GM18498 (cell line): ENCODE results near the gene GABARAP.

Experiments
- ATAC-seq: cut with Tn5 transposase; IDR thresholded peaks from one replicate; pipeline ENCODE4 v1.9.1; 2021; ENCODE audit warnings: mild to moderate bottlenecking, moderate library complexity; ENCODE audit not compliant: unreplicated experiment

GABARAP gene

GRCh38 chr17:7241090-7241733 is 1.0 kb downstream of the GABARAP start:
- no peak for ATAC-seq

- no peak for ATAC-seq
Observed at GRCh38 chr17:7240375-7240774, 1.9 kb downstream of the GABARAP start.

GRCh38 chr17:7239091-7240027 is 2.9 kb downstream of the GABARAP start, which contains the start of gene PHF23:
PHF23 (minus strand) TSS chr17:7239457; CDS start chr17:7239279, 178 bp downstream.
- peak; percentile 53 for ATAC-seq

GRCh38 chr17:7238420-7239090 is 3.7 kb downstream of the GABARAP start:
- no peak for ATAC-seq

GRCh38 chr17:7237761-7238419 is 4.4 kb downstream of the GABARAP start:
- ATAC-seq = no peak

GRCh38 chr17:7237266-7237760 is 4.9 kb downstream of the GABARAP start:
- no peak for ATAC-seq

GRCh38 chr17:7236808-7237207 is 5.4 kb downstream of the GABARAP start:
- ATAC-seq = no peak

- ATAC-seq = no peak
Observed at GRCh38 chr17:7235693-7236665, 6.3 kb downstream of the GABARAP start.

GRCh38 chr17:7234083-7234951 is 7.9 kb downstream of the GABARAP start, which contains the start of gene DVL2:
DVL2 (minus strand) TSS chr17:7234517; CDS start chr17:7234262, 255 bp downstream.
- peak; percentile 62 for ATAC-seq

GRCh38 chr17:7233701-7234082 is 8.6 kb downstream of the GABARAP start:
- no peak for ATAC-seq

GRCh38 chr17:7232114-7232513 is 10.1 kb downstream of the GABARAP start:
- no peak for ATAC-seq

- ATAC-seq = no peak
Observed at GRCh38 chr17:7229504-7229903, 12.7 kb downstream of the GABARAP start.

GRCh38 chr17:7228920-7229319 is 13.3 kb downstream of the GABARAP start:
- ATAC-seq = no peak

- no peak for ATAC-seq
Observed at GRCh38 chr17:7226721-7227710, 15.2 kb downstream of the GABARAP start.

- ATAC-seq = no peak
Observed at GRCh38 chr17:7225711-7226331, 16.4 kb downstream of the GABARAP start.

- ATAC-seq = no peak
Observed at GRCh38 chr17:7224661-7225111, 17.6 kb downstream of the GABARAP start.

GRCh38 chr17:7224110-7224509 is 18.1 kb downstream of the GABARAP start:
- no peak for ATAC-seq
